T-helper 2 cell treated with Interferon-gamma antibody and Interleukin-4, amounts not matched to agents 5 μg/mL and 100 μg/mL, for 36 hours (primary cell): ENCODE data around the gene HNRNPK.

ENCODE experiments used
- DNase-seq: peaks from one replicate; pipeline ENCODE4 v3.0.0; 2021; ENCODE audit warnings: low spot score
- H3K27ac Mint-ChIP-seq: one replicate; pipeline ENCODE4 v1.8.0; 2021; ENCODE audit warnings: mild to moderate bottlenecking, mixed read lengths
- H3K27me3 Mint-ChIP-seq: one replicate; pipeline ENCODE4 v1.8.0; 2021; ENCODE audit warnings: low read depth, mixed read lengths
- H3K36me3 Mint-ChIP-seq: one replicate; pipeline ENCODE4 v1.8.0; 2021; ENCODE audit warnings: low read depth, mixed read lengths
- H3K4me1 Mint-ChIP-seq: one replicate; pipeline ENCODE4 v1.8.0; 2021; ENCODE audit warnings: low read depth, mixed read lengths
- H3K4me3 Mint-ChIP-seq: one replicate; pipeline ENCODE4 v1.8.0; 2022; ENCODE audit warnings: mild to moderate bottlenecking, moderate library complexity, mixed read lengths
- H3K9me3 Mint-ChIP-seq: one replicate; pipeline ENCODE4 v1.8.0; 2021; ENCODE audit warnings: mixed read lengths

HNRNPK gene

GRCh38 chr9:83979812-83980394 is at the start of gene HNRNPK:
HNRNPK (minus strand) TSS chr9:83980215; CDS start chr9:83978252, 1,963 bp downstream.
- Mint-ChIP-seq H3K4me1 (peaks cover 41% of the 10 kb centered on the region), H3K36me3 (peaks cover 55% of the 10 kb centered on the region), H3K9me3 (no peaks in the 10 kb centered on the region), H3K4me3 (peak within 1 kb of the TSS; percentile 99), H3K27me3 (no peaks in the 10 kb centered on the region), H3K27ac (peak within 1 kb of the TSS; percentile 100)
- peak; percentile 98 for DNase-seq

- Mint-ChIP-seq H3K9me3 (no peaks in the 10 kb centered on the region), H3K4me3 (no peak overlapping the region), H3K36me3 (no peaks in the 10 kb centered on the region), H3K4me1 (no peaks in the 10 kb centered on the region), H3K27me3 (peaks cover 11% of the 10 kb centered on the region), H3K27ac (no peak overlapping the region)
- no peak for DNase-seq
Observed at GRCh38 chr9:84027201-84027600, 47.2 kb upstream of the HNRNPK start.

DNA sequence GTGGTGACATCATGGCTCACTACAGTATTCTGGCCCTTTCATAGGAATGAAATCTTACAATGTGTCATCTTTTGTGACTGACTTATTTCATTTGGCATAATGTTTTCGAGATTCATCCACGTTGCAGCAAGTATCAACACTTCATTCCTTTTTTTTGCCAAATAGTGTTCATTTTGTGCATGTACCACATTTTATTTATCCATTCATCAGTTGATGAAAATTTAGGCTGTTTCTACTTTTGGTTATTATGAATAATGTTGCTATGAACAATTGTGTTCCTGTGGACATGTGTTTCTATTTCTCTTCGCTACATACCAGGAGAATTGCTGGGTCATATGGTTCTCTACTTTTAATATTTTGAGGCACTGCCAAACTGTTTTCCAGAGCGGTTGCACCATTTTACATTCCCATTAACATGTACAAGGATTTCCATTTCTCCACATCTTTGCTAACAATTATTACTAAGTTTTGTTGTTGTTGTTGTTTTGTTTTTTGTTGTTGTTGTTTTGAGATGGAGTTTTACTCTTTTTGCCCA is 44.1 kb upstream of the HNRNPK start:
- Mint-ChIP-seq H3K9me3 (no peaks in the 10 kb centered on the region), H3K27me3 (peaks cover 5% of the 10 kb centered on the region), H3K36me3 (no peaks in the 10 kb centered on the region), H3K27ac (no peak overlapping the region), H3K4me1 (no peaks in the 10 kb centered on the region), H3K4me3 (no peak overlapping the region)
- DNase-seq, result no peak

- Mint-ChIP-seq H3K9me3 (no peaks in the 10 kb centered on the region), H3K4me1 (no peaks in the 10 kb centered on the region), H3K27ac (no peak overlapping the region), H3K36me3 (peaks cover 18% of the 10 kb centered on the region), H3K27me3 (no peaks in the 10 kb centered on the region), H3K4me3 (no peak overlapping the region)
- DNase-seq, result no peak
Observed at GRCh38 chr9:84007662-84008061, 27.6 kb upstream of the HNRNPK start.

- Mint-ChIP-seq H3K9me3 (no peaks in the 10 kb centered on the region), H3K27ac (no peak overlapping the region), H3K27me3 (no peaks in the 10 kb centered on the region), H3K4me3 (no peak overlapping the region), H3K36me3 (peaks cover 40% of the 10 kb centered on the region), H3K4me1 (peaks cover 16% of the 10 kb centered on the region)
- DNase-seq, result no peak
Observed at GRCh38 chr9:84003246-84003645, 23.2 kb upstream of the HNRNPK start.

DNA sequence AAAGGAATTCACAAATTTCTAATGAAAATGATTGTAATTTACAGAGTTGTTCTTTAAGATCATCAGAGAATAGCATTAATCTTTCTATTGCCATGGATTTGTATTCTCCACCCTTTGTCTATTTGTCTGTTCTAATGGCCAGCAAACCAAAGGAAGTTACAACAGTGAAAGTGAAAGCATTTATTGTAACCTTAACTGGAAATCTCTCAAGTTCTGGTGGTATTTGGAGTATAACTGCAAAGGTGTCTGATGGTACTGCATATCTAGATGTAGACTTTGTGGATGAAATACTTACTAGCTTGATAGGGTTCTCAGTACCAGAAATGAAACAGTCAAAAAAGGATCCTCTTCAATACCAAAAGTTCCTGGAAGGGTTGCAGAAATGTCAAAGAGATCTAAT is 22.3 kb upstream of the HNRNPK start:
- H3K27ac Mint-ChIP-seq, result peak overlapping the region; percentile 62
- no peaks in the 10 kb centered on the region for H3K9me3 Mint-ChIP-seq
- peaks cover 38% of the 10 kb centered on the region for H3K36me3 Mint-ChIP-seq
- H3K4me1 Mint-ChIP-seq, result peaks cover 16% of the 10 kb centered on the region
- peak overlapping the region; percentile 32 for H3K4me3 Mint-ChIP-seq
- no peak for DNase-seq
- no peaks in the 10 kb centered on the region for H3K27me3 Mint-ChIP-seq

GRCh38 chr9:84001621-84002020 is 21.6 kb upstream of the HNRNPK start:
- no peak overlapping the region for H3K27ac Mint-ChIP-seq
- H3K4me1 Mint-ChIP-seq, result peaks cover 17% of the 10 kb centered on the region
- H3K36me3 Mint-ChIP-seq, result peaks cover 37% of the 10 kb centered on the region
- no peaks in the 10 kb centered on the region for H3K9me3 Mint-ChIP-seq
- DNase-seq, result no peak
- no peaks in the 10 kb centered on the region for H3K27me3 Mint-ChIP-seq
- H3K4me3 Mint-ChIP-seq, result no peak overlapping the region

GRCh38 chr9:84000186-84000585 is 20.2 kb upstream of the HNRNPK start:
- H3K27me3 Mint-ChIP-seq, result no peaks in the 10 kb centered on the region
- DNase-seq, result no peak
- H3K9me3 Mint-ChIP-seq, result no peaks in the 10 kb centered on the region
- peaks cover 28% of the 10 kb centered on the region for H3K4me1 Mint-ChIP-seq
- H3K36me3 Mint-ChIP-seq, result peaks cover 36% of the 10 kb centered on the region
- H3K4me3 Mint-ChIP-seq, result no peak overlapping the region
- H3K27ac Mint-ChIP-seq, result no peak overlapping the region

DNA sequence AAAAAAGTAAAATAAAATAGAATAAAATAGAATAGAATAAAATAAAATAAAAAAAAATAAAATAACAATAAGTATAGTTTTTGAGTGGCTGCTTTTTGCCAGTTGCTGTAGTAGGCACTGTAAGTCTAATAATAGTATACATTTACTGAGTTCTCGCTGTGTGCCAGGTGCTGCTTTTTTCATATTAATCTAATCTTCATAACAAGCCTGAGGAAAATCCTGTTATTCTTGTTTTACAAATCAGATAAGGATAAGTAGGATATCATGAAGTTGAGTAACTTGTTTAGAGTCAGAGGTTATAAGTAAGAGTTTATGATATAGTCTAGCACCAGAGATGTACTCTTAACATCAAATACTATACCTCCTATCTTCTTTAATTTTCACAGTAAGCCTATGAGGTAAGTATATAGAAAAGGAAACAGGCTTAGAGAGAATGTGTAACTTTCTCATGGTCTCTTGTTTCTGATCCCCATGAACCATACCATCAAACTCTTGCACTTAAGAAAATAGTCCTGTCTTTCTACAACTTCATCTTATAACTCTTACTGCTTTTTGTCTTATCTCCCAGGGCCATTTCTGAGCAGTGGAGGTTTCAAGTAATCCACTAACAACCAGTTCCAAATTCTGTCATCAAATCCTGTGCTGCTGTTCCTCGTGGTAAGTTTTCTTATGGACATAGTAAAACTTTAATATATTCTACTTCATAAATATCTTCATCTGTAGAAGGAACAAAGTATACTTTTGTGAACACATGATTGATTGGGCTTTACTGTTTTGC is 19.3 kb upstream of the HNRNPK start:
- Mint-ChIP-seq H3K4me3 (no peak overlapping the region), H3K36me3 (peaks cover 33% of the 10 kb centered on the region), H3K27me3 (no peaks in the 10 kb centered on the region), H3K27ac (peak overlapping the region; percentile 37), H3K9me3 (no peaks in the 10 kb centered on the region), H3K4me1 (peaks cover 29% of the 10 kb centered on the region)
- DNase-seq, result no peak

DNA sequence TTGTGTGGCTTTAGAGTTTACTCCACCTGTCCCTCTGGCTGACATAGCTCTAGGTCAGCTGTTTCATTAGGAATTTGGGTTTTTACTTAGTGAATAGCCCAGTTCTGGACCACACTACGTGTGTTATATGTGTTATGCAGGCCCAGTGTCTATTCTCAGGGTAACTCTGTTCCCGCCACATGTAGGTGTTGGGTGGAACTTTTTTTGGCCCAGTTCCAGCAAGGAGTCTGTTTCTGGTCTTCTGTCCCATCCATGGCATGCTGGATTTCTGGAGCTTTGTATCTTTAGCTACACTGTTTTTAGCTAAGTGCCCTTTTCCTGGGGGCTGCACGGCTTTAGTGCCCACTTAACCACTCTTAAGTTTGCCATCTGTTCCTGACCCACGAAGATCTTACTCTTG is 16.1 kb upstream of the HNRNPK start:
- Mint-ChIP-seq H3K4me3 (no peak overlapping the region), H3K36me3 (peaks cover 26% of the 10 kb centered on the region), H3K9me3 (no peaks in the 10 kb centered on the region), H3K4me1 (peaks cover 29% of the 10 kb centered on the region), H3K27ac (no peak overlapping the region), H3K27me3 (no peaks in the 10 kb centered on the region)
- DNase-seq, result no peak

- no peak overlapping the region for H3K27ac Mint-ChIP-seq
Observed at GRCh38 chr9:83992901-83993300, 12.9 kb upstream of the HNRNPK start.

GRCh38 chr9:83992407-83992806 is 12.4 kb upstream of the HNRNPK start:
- Mint-ChIP-seq H3K9me3 (no peaks in the 10 kb centered on the region), H3K27me3 (no peaks in the 10 kb centered on the region), H3K27ac (no peak overlapping the region), H3K4me1 (peaks cover 37% of the 10 kb centered on the region), H3K36me3 (peaks cover 36% of the 10 kb centered on the region), H3K4me3 (no peak overlapping the region)
- DNase-seq, result no peak

More at GRCh38 chr9:83992901-83993300, 12.9 kb upstream of the HNRNPK start:
- no peak overlapping the region for H3K4me3 Mint-ChIP-seq
- no peaks in the 10 kb centered on the region for H3K27me3 Mint-ChIP-seq
- DNase-seq, result no peak
- peaks cover 34% of the 10 kb centered on the region for H3K4me1 Mint-ChIP-seq
- no peaks in the 10 kb centered on the region for H3K9me3 Mint-ChIP-seq
- peaks cover 34% of the 10 kb centered on the region for H3K36me3 Mint-ChIP-seq

DNA sequence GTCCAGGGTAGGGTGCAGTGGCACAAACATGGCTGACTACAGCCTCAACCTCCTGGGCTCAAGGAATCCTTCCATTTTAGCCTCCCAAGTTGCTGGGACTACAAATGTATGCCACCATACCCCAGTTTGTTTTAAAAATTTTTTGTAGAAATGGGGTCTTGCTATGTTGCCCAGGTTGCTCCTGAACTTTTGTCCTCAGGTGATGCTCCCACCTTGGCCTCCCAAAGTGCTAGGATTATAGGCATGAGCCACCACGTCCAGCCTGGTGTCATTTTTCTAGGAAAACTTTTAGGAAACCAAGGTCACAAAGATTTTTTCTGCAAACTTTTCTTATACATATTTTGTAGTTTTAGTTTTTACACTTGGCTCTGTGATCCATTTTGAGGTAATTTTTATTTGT is 11.3 kb upstream of the HNRNPK start:
- no peak overlapping the region for H3K27ac Mint-ChIP-seq
- peaks cover 40% of the 10 kb centered on the region for H3K36me3 Mint-ChIP-seq
- H3K4me1 Mint-ChIP-seq, result peaks cover 42% of the 10 kb centered on the region

DNA sequence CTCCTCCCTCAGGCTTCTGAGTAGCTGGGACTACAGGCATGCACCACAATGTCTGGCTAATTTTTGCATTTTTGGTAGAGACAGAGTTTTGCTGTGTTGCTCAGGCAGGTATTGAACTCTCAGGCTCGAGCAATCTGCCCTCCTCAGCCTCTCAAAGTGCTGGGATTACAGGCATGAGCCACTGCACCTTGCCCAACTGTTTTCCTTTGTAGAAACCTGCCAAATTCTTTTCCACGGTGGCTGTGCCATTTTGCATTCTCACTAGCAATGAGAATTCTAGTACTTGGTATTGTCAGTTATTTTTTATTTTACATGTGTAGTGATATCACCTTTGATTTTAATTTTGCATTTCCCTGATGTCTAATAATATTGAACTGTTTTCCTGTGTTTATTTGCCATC is 8.4 kb upstream of the HNRNPK start:
- Mint-ChIP-seq H3K36me3 (peaks cover 27% of the 10 kb centered on the region), H3K4me3 (no peak overlapping the region), H3K27ac (no peak overlapping the region), H3K9me3 (no peaks in the 10 kb centered on the region), H3K4me1 (peaks cover 39% of the 10 kb centered on the region), H3K27me3 (no peaks in the 10 kb centered on the region)
- no peak for DNase-seq

More for the DNA sequence above, 11.3 kb upstream of the HNRNPK start:
- no peak for DNase-seq
- Mint-ChIP-seq H3K9me3 (no peaks in the 10 kb centered on the region), H3K27me3 (no peaks in the 10 kb centered on the region), H3K4me3 (no peak overlapping the region)
